ENCODE results near the gene NMRK1. TPM values are rescaled to one million over a fixed set of nuclear protein-coding genes. Genes with fewer than 3 reads are reported as not detected.

Gene NMRK1
- total and polyA plus RNA-seq, 2 of the 13 experiments (the other 11 are each of a cell fraction or from before 2014, with no cell fraction given): 9.1 to 12.9 TPM

DNA sequence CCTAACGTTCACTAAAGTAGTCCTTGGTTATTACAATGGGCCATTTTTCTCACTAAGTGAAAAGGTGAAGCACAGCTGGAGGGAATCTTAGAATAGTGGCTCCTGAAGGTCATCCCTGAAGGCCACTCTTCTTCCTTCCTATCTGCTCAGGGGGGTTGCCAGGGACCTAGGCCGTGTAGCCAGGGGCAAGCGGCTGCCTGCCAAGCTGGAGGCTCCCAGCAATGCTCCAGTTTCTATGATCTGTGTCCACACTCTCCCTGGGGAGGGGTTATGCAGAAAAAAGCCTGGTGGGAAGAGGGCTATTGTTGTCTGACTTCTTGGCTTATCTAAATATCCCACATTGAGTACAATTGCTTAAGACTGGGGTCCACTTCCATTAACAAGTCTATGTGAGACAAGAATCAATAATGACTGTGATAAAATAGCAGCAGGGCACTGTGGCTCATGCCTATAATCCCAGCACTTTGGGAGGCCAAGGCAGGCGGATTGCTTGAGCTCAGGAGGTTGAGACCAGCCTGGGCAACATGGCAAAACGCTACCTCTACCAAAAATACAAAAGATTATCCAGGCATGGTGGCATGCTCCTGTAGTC, 3.8 kb downstream of the NMRK1 start:
- DNase-seq (ENCODE audit: low spot score) (peak; percentile 24), FAIRE-seq (no peak), ATAC-seq (no peak)
- Histone ChIP-seq H3K27ac (ENCODE audit: extremely low read length, insufficient read depth, low read length) (peak overlapping the region; percentile 58), H3K36me3 (replicated peaks in 1 of 2; ENCODE audit: control insufficient read depth in 1 of 2, insufficient read depth in 2 of 2, low read length in 2 of 2) (no peaks in the 10 kb centered on the region), H4K20me1 (ENCODE audit: insufficient read depth, low read length) (no peaks in the 10 kb centered on the region), H3K79me2 (ENCODE audit: insufficient read depth, low read length) (no peaks in the 10 kb centered on the region), H3K27me3 (ENCODE audit: control insufficient read depth in 1 of 2, insufficient read depth in 2 of 2, low read length in 2 of 2) (no peaks in the 10 kb centered on the region; a peak in 1 of 5 replicates), H3K4me1 (ENCODE audit: insufficient read depth, low read length) (peaks cover 47% of the 10 kb centered on the region), H3K4me2 (ENCODE audit: low read depth, low read length) (peak overlapping the region; percentile 77), H3K9ac (ENCODE audit: insufficient read depth, low read depth, low read length) (peak overlapping the region; percentile 57; the same call in 1 of the 2 replicates), H2AFZ (ENCODE audit: low read length) (no peak overlapping the region), H3K9me3 (ENCODE audit: low read length) (no peaks in the 10 kb centered on the region), H3K4me3 (replicated peaks in 1 of 3; ENCODE audit: insufficient read depth in 1 of 3, low read depth in 2 of 3, low read length in 3 of 3) (peak overlapping the region in 2 of 3 experiments; percentile 36 to 56; a peak in 3 of 6 replicates)
- intact Hi-C loops (cut with micrococcal nuclease; ENCODE audit: unreplicated experiment): no loop called here
- ChIA-PET POLR2A (interaction anchor here (1.5 kb wide), 1 partner anchor 56 kb away, joined by 5 read pairs; the partner anchor contains the start of gene CARNMT1), CTCF (ENCODE audit: low intra/inter-chr PET ratio, low total read pairs) (no interaction called here)
- BruUV-seq (replicated peaks): no TSS peak
- WGBS (ENCODE audit: low lambda C conversion rate): 55% methylated on average over 4 of the region's 5 CpGs
- TF ChIP-seq NBN (conservative IDR thresholded peaks at IDR 0.05): no peak
- no peak for TF ChIP-seq ZNF501 (CRISPR knock-in tag; IDR thresholded peaks at IDR 0.05)
- TF ChIP-seq SOX13 (IDR thresholded peaks at IDR 0.05): no peak
- TF ChIP-seq SOX13 (CRISPR knock-in tag; conservative IDR thresholded peaks at IDR 0.05 in 1 of 2, IDR thresholded peaks at IDR 0.05 in 1 of 2): peak in 1 of 2 experiments; percentile 43; a peak in 1 of 4 replicates
- 0 out of 2 replicates have a peak, but pooled peaks have one; percentile 36 for TF ChIP-seq ZBTB38 (CRISPR knock-in tag; IDR thresholded peaks at IDR 0.05)
- 0 out of 2 replicates have a peak, but pooled peaks have one; percentile 5 for TF ChIP-seq GATAD2A (CRISPR knock-in tag; IDR thresholded peaks at IDR 0.05)
- TF ChIP-seq, protein P1, sequence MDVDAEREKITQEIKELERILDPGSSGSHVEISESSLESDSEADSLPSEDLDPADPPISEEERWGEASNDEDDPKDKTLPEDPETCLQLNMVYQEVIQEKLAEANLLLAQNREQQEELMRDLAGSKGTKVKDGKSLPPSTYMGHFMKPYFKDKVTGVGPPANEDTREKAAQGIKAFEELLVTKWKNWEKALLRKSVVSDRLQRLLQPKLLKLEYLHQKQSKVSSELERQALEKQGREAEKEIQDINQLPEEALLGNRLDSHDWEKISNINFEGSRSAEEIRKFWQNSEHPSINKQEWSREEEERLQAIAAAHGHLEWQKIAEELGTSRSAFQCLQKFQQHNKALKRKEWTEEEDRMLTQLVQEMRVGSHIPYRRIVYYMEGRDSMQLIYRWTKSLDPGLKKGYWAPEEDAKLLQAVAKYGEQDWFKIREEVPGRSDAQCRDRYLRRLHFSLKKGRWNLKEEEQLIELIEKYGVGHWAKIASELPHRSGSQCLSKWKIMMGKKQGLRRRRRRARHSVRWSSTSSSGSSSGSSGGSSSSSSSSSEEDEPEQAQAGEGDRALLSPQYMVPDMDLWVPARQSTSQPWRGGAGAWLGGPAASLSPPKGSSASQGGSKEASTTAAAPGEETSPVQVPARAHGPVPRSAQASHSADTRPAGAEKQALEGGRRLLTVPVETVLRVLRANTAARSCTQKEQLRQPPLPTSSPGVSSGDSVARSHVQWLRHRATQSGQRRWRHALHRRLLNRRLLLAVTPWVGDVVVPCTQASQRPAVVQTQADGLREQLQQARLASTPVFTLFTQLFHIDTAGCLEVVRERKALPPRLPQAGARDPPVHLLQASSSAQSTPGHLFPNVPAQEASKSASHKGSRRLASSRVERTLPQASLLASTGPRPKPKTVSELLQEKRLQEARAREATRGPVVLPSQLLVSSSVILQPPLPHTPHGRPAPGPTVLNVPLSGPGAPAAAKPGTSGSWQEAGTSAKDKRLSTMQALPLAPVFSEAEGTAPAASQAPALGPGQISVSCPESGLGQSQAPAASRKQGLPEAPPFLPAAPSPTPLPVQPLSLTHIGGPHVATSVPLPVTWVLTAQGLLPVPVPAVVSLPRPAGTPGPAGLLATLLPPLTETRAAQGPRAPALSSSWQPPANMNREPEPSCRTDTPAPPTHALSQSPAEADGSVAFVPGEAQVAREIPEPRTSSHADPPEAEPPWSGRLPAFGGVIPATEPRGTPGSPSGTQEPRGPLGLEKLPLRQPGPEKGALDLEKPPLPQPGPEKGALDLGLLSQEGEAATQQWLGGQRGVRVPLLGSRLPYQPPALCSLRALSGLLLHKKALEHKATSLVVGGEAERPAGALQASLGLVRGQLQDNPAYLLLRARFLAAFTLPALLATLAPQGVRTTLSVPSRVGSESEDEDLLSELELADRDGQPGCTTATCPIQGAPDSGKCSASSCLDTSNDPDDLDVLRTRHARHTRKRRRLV (CRISPR knock-in tag; IDR thresholded peaks at IDR 0.05): no peak
- no peak for TF ChIP-seq HNRNPK (IDR thresholded peaks at IDR 0.05; ENCODE audit: low read depth, low read length, poor library complexity, severe bottlenecking)
- 0 out of 2 replicates have a peak, but pooled peaks have one; percentile 2 for TF ChIP-seq ERF (CRISPR knock-in tag; IDR thresholded peaks at IDR 0.05)
- in situ Hi-C loops (cut with HindIII; ENCODE audit: extremely low pct_ligation_motif_present, low pct_unique_long_range_greater_than_20kb): no loop called here

Measured in HepG2 (cell line).